Esophagus squamous epithelium (tissue), 5 donors: ENCODE data around the gene CELF4. TPM values are rescaled to one million over a fixed set of nuclear protein-coding genes. Genes with fewer than 3 reads are reported as not detected.

ENCODE experiments used
- DNase-seq: peaks from one replicate; lab custom pipeline; 2025; lab: John Stamatoyannopoulos, UW
- H3K27ac ChIP-seq, 4 donors: fragments of 200-600 bp; sonication (generic); one replicate each; pipeline ENCODE4 v1.5.1; 2016 to 2019; ENCODE audit warnings: mild to moderate bottlenecking in 1 of 4
- H3K27me3 ChIP-seq, 4 donors: fragments of 200-600 bp; sonication (generic); 1 replicate in 3 of 4; 2 replicates in 1 of 4; pipeline versions ENCODE4 v1.5.1 to v1.6.0; 2017 to 2021; ENCODE audit warnings: antibody characterized with exemption in 1 of 4
- H3K36me3 ChIP-seq, 3 donors: fragments of 200-600 bp; sonication (generic); one replicate each; pipeline ENCODE4 v1.5.1; 2016 to 2019
- H3K4me1 ChIP-seq, 3 donors: fragments of 200-600 bp; sonication (generic); one replicate each; pipeline ENCODE4 v1.5.1; 2017 to 2019
- H3K4me3 ChIP-seq, 4 donors: fragments of 200-600 bp; sonication (generic); 1 replicate in 3 of 4; 2 replicates in 1 of 4; pipeline ENCODE4 v1.5.1; 2016 to 2019; ENCODE audit warnings: mild to moderate bottlenecking in 2 of 4, moderate library complexity in 1 of 4
- H3K9me3 ChIP-seq, 3 donors: fragments of 200-600 bp; sonication (generic); one replicate each; pipeline ENCODE4 v1.5.1; 2016 to 2019
- CTCF ChIP-seq, 6 experiments: fragments of 450-650 bp in 4 of 6; fragments of 200-600 bp in 2 of 6; sonication (generic) in 2 of 6; IDR thresholded peaks; one replicate each; pipeline ENCODE4 v1.5.1; 2016 to 2019; ENCODE audit warnings: antibody characterized with exemption in 6 of 6, mild to moderate bottlenecking in 4 of 6, moderate library complexity in 4 of 6
- POLR2A ChIP-seq, 4 donors: fragments of 450-650 bp; IDR thresholded peaks; one replicate each; pipeline ENCODE4 v1.6.1; 2017; ENCODE audit warnings: antibody characterized with exemption in 4 of 4, mild to moderate bottlenecking in 4 of 4, moderate library complexity in 3 of 4
- WGBS, 2 donors: methylation state at CpG; one replicate each; pipeline ENCODE4 v1.1.5; 2018; 5-methylcytosine and 5-hydroxymethylcytosine counted together
- intact Hi-C: fragments of 100-400 bp; cut with DNase I; formaldehyde crosslinking; loops from one replicate; pipeline ENCODE4 v1.15.0; 2022
- total RNA-seq, 4 donors: library from RNA; depleted of rRNA; stranded (reverse); fragments of >200 nt; gene quantifications; one replicate each; pipeline ENCODE4 v1.1.0, GENCODE V29; 2016
- donor health status: DM: yes; HTN: yes; CAD: no.

The CELF4 gene
- total RNA-seq, 4 donors from 2014 or later = not detected

- intact Hi-C loops = no loop called here
- H3K27me3 ChIP-seq = peaks cover 0 to 47% (median 0%) of the 10 kb centered on the region in 4 donors
- DNase-seq = no peak
- no peaks in the 10 kb centered on the region for H3K36me3 ChIP-seq
- H3K4me1 ChIP-seq = peaks cover 0 to 9% (median 0%) of the 10 kb centered on the region in 3 donors
- no peak for TF ChIP-seq CTCF (IDR thresholded peaks at IDR 0.05)
- TF ChIP-seq POLR2A (IDR thresholded peaks at IDR 0.05) = no peak
- WGBS, 2 donors = 56 to 69% methylated on average over 4 to 6 of the region's 7 CpGs
- H3K9me3 ChIP-seq = no peaks in the 10 kb centered on the region
- no peak overlapping the region for H3K27ac ChIP-seq
- no peak overlapping the region for H3K4me3 ChIP-seq
These were observed 236.5 kb downstream of the CELF4 start for GRCh38 chr18:37328946-37329719.

- Histone ChIP-seq H3K27me3 (peaks cover 0 to 42% (median 0%) of the 10 kb centered on the region in 4 donors), H3K4me1 (peaks cover 0 to 8% (median 0%) of the 10 kb centered on the region in 3 donors), H3K9me3 (no peaks in the 10 kb centered on the region), H3K27ac (no peak overlapping the region), H3K4me3 (no peak overlapping the region), H3K36me3 (no peaks in the 10 kb centered on the region)
- DNase-seq = no peak
- intact Hi-C loops = no loop called here
- 41 to 58% methylated on average over 5 of the region's 6 CpGs for WGBS, 2 donors
- TF ChIP-seq POLR2A (IDR thresholded peaks at IDR 0.05) (no peak), CTCF (IDR thresholded peaks at IDR 0.05) (no peak)
These were observed 238.5 kb downstream of the CELF4 start for GRCh38 chr18:37327063-37327577.

- Histone ChIP-seq H3K36me3 (no peaks in the 10 kb centered on the region), H3K9me3 (no peaks in the 10 kb centered on the region), H3K27ac (no peak overlapping the region), H3K4me3 (no peak overlapping the region), H3K27me3 (peaks cover 0 to 57% (median 0%) of the 10 kb centered on the region in 4 donors), H3K4me1 (peaks cover 0 to 8% (median 0%) of the 10 kb centered on the region in 3 donors)
- peak in 5 of 6 experiments; percentile 44 to 73 (median 55) for TF ChIP-seq CTCF (IDR thresholded peaks at IDR 0.05)
- TF ChIP-seq POLR2A (IDR thresholded peaks at IDR 0.05) = no peak
- intact Hi-C loops = no loop called here
- WGBS, 2 donors = 29% methylated on average over 13 of the region's 15 CpGs; no CpG with 5 or more reads in 1 of the 2 donors
- no peak for DNase-seq
These were observed 243.0 kb downstream of the CELF4 start for GRCh38 chr18:37322492-37323035.

GRCh38 chr18:37321582-37322491, 243.8 kb downstream of the CELF4 start:
- DNase-seq = no peak

More at GRCh38 chr18:37321582-37322491, 243.8 kb downstream of the CELF4 start:
- TF ChIP-seq CTCF (IDR thresholded peaks at IDR 0.05) (no peak), POLR2A (IDR thresholded peaks at IDR 0.05) (no peak)
- Histone ChIP-seq H3K27ac (no peak overlapping the region), H3K4me3 (no peak overlapping the region), H3K27me3 (peaks cover 0 to 57% (median 0%) of the 10 kb centered on the region in 4 donors), H3K9me3 (no peaks in the 10 kb centered on the region), H3K4me1 (peaks cover 0 to under 1% (median 0%) of the 10 kb centered on the region in 3 donors), H3K36me3 (no peaks in the 10 kb centered on the region)
- intact Hi-C loops = no loop called here
- WGBS, 2 donors = 61 to 81% methylated on average over 4 to 8 of the region's 29 CpGs
